IMR-90 (cell line): ENCODE measurements around the gene MGRN1. TPM values are rescaled to one million over a fixed set of nuclear protein-coding genes. Genes with fewer than 3 reads are reported as not detected.

ENCODE experiments used
- ATAC-seq: fragments of 200-7000 bp; cut with Tn5 transposase; 2 replicates; pipeline ENCODE4 v1.9.1; 2020; ENCODE audit warnings: low read depth, mild to moderate bottlenecking, moderate library complexity
- BruUV-seq: library from RNA; stranded (reverse); fragments of 400-500 nt; replicated peaks from 2 replicates; lab custom pipeline; 2021; lab: Mats Ljungman, UMichigan
- CTCF ChIA-PET: fragments of 300-600 bp; formaldehyde crosslinking; extraction: SDS; loops from one replicate; lab custom pipeline; 2021; ENCODE audit warnings: antibody characterized with exemption; lab: Yijun Ruan, JAX
- POLR2A ChIA-PET: fragments of 300-600 bp; sonication (Branson Sonifier 250); formaldehyde crosslinking; loops from one replicate; lab custom pipeline; 2022; ENCODE audit warnings: antibody characterized with exemption; ENCODE audit not compliant: unreplicated experiment; lab: Charles Lee
- DNase-seq: peaks from one replicate; pipeline ENCODE4 v3.0.0; 2013
- H2AFZ ChIP-seq: replicated peaks from 2 replicates; pipeline ENCODE3; 2013; ENCODE audit warnings: low read length, mild to moderate bottlenecking; ENCODE audit not compliant: poor library complexity
- H2AK5ac ChIP-seq: 2 replicates; pipeline ENCODE4 v1.6.1; 2013; ENCODE audit warnings: low read depth, low read length, inconsistent platforms
- H2AK9ac ChIP-seq: replicated peaks from 2 replicates; pipeline ENCODE3; 2013; ENCODE audit warnings: mild to moderate bottlenecking, low read depth, low read length, moderate library complexity; ENCODE audit not compliant: poor library complexity
- H2BK120ac ChIP-seq: 2 replicates; pipeline ENCODE4 v1.6.1; 2013; ENCODE audit warnings: low read depth, low read length, inconsistent platforms
- H2BK15ac ChIP-seq: 3 replicates; pipeline ENCODE4 v1.6.1; 2013; ENCODE audit warnings: low read depth, low read length, inconsistent platforms
- H2BK20ac ChIP-seq: 2 replicates; pipeline ENCODE4 v1.6.1; 2013; ENCODE audit warnings: low read depth, mild to moderate bottlenecking, inconsistent platforms, low read length, moderate library complexity
- H2BK5ac ChIP-seq: 2 replicates; pipeline ENCODE4 v1.6.1; 2013; ENCODE audit warnings: mild to moderate bottlenecking, low read depth, low read length, inconsistent platforms; ENCODE audit not compliant: poor library complexity, severe bottlenecking
- H3K14ac ChIP-seq: replicated peaks from 2 replicates; pipeline ENCODE4 v1.6.1; 2013; ENCODE audit warnings: low read depth, low read length, inconsistent platforms
- H3K18ac ChIP-seq: 2 replicates; pipeline ENCODE4 v1.6.1; 2013; ENCODE audit warnings: low read depth, low read length, control low read depth
- H3K23ac ChIP-seq: 2 replicates; pipeline ENCODE4 v1.6.1; 2013; ENCODE audit warnings: low read depth, low read length, inconsistent platforms
- H3K27ac ChIP-seq: 2 replicates; pipeline ENCODE4 v1.5.1; 2013; ENCODE audit warnings: mild to moderate bottlenecking, control low read depth, low read length; ENCODE audit not compliant: insufficient read depth
- H3K27me3 ChIP-seq: 2 replicates; pipeline ENCODE4 v1.6.1; 2013; ENCODE audit warnings: low read length; ENCODE audit not compliant: control insufficient read depth, insufficient read depth
- H3K36me3 ChIP-seq: 2 replicates; pipeline ENCODE4 v1.6.1; 2013; ENCODE audit warnings: low read length, mixed read lengths; ENCODE audit not compliant: control insufficient read depth, insufficient read depth
- H3K4ac ChIP-seq: 2 replicates; pipeline ENCODE4 v1.6.1; 2013; ENCODE audit warnings: low read depth, low read length, inconsistent platforms
- H3K4me1 ChIP-seq: 2 replicates; pipeline ENCODE4 v1.6.1; 2013; ENCODE audit warnings: low read length, mixed read lengths; ENCODE audit not compliant: control insufficient read depth, insufficient read depth
- H3K4me2 ChIP-seq: 2 replicates; pipeline ENCODE4 v1.6.1; 2013; ENCODE audit warnings: low read depth, mild to moderate bottlenecking, control low read depth, low read length, moderate library complexity
- H3K4me3 ChIP-seq: 2 replicates; pipeline ENCODE4 v1.5.1; 2013; ENCODE audit warnings: low read depth, mild to moderate bottlenecking, control low read depth, low read length, moderate library complexity; ENCODE audit not compliant: insufficient read depth
- H3K56ac ChIP-seq: 2 replicates; pipeline ENCODE4 v1.6.1; 2013; ENCODE audit warnings: low read length, inconsistent platforms; ENCODE audit not compliant: insufficient read depth; ENCODE audit errors: extremely low read depth
- H3K79me1 ChIP-seq, 2 experiments: 2 replicates each; pipeline ENCODE4 v1.6.1; 2013; ENCODE audit warnings: low read length in 2 of 2, inconsistent platforms in 1 of 2, low read depth in 1 of 2
- H3K9ac ChIP-seq: 2 replicates; pipeline ENCODE4 v1.6.1; 2013; ENCODE audit warnings: low read depth, low read length, control low read depth
- H3K9me1 ChIP-seq: 2 replicates; pipeline ENCODE4 v1.6.1; 2013; ENCODE audit warnings: low read length, inconsistent platforms; ENCODE audit not compliant: insufficient read depth
- H3K9me3 ChIP-seq: 2 replicates; pipeline ENCODE4 v1.6.1; 2013; ENCODE audit warnings: low read length; ENCODE audit not compliant: control insufficient read depth, insufficient read depth
- H4K20me1 ChIP-seq: 2 replicates; pipeline ENCODE4 v1.6.1; 2013; ENCODE audit warnings: low read length, inconsistent platforms; ENCODE audit not compliant: insufficient read depth
- H4K5ac ChIP-seq: 2 replicates; pipeline ENCODE4 v1.6.1; 2013; ENCODE audit warnings: mild to moderate bottlenecking, low read depth, low read length, control low read depth
- H4K8ac ChIP-seq, 2 experiments: 2 replicates each; pipeline ENCODE4 v1.6.1; 2013; ENCODE audit warnings: low read depth in 2 of 2, low read length in 2 of 2, control low read depth in 1 of 2, inconsistent platforms in 1 of 2
- H4K91ac ChIP-seq: 2 replicates; pipeline ENCODE4 v1.6.1; 2013; ENCODE audit warnings: low read depth, low read length, inconsistent platforms; ENCODE audit not compliant: insufficient read depth
- BHLHE40 ChIP-seq: fragments of 150-350 bp; IDR thresholded peaks from 2 replicates; pipeline ENCODE4 v1.6.1; 2016; ENCODE audit warnings: mild to moderate bottlenecking, low read depth, low read length
- CEBPB ChIP-seq: IDR thresholded peaks from 2 replicates; pipeline ENCODE4 v1.6.1; 2012; ENCODE audit warnings: low read depth, low read length, improper control_type of control experiment
- CHD1 ChIP-seq: IDR thresholded peaks from 2 replicates; pipeline ENCODE4 v1.6.1; 2012; ENCODE audit warnings: low read depth, low read length, improper control_type of control experiment
- CTCF ChIP-seq: conservative IDR thresholded peaks from 2 replicates; pipeline ENCODE4 v1.5.1; 2012; ENCODE audit warnings: mild to moderate bottlenecking, low read depth, low read length, improper control_type of control experiment
- FOS ChIP-seq: fragments of 150-350 bp; IDR thresholded peaks from 2 replicates; pipeline ENCODE4 v1.6.1; 2016; ENCODE audit warnings: low read depth, low read length
- MAZ ChIP-seq: IDR thresholded peaks from 2 replicates; pipeline ENCODE4 v1.6.1; 2012; ENCODE audit warnings: low read depth, mild to moderate bottlenecking, low read length, improper control_type of control experiment, moderate library complexity, borderline replicate concordance
- MXI1 ChIP-seq: IDR thresholded peaks from 2 replicates; pipeline ENCODE4 v1.6.1; 2012; ENCODE audit warnings: low read depth, mild to moderate bottlenecking, low read length, moderate library complexity, borderline replicate concordance
- NFE2L2 ChIP-seq: fragments of 150-350 bp; IDR thresholded peaks from 2 replicates; pipeline ENCODE4 v1.6.1; 2016; ENCODE audit warnings: low read depth, mild to moderate bottlenecking, low read length
- POLR2A ChIP-seq: IDR thresholded peaks from 2 replicates; pipeline ENCODE4 v1.6.1; 2012; ENCODE audit warnings: mild to moderate bottlenecking, low read depth, low read length
- RAD21 ChIP-seq: IDR thresholded peaks from 2 replicates; pipeline ENCODE4 v1.6.1; 2012; ENCODE audit warnings: low read length, improper control_type of control experiment
- RCOR1 ChIP-seq: IDR thresholded peaks from 2 replicates; pipeline ENCODE4 v1.6.1; 2012; ENCODE audit warnings: mild to moderate bottlenecking, low read length, improper control_type of control experiment; ENCODE audit not compliant: insufficient replicate concordance
- SMC3 ChIP-seq: fragments of 150-350 bp; IDR thresholded peaks from 2 replicates; pipeline ENCODE4 v1.6.1; 2016; ENCODE audit warnings: low read depth, mild to moderate bottlenecking, antibody characterized with exemption, low read length, moderate library complexity
- WGBS, 2 experiments: methylation state at CpG; one replicate each; pipeline versions ENCODE4 v1.1.5 to v1.1.7; 2013; ENCODE audit warnings: missing lambda C conversion rate in 2 of 2; ENCODE audit not compliant: insufficient read length in 1 of 2; ENCODE audit errors: extremely low coverage in 2 of 2; 5-methylcytosine and 5-hydroxymethylcytosine counted together
- dilution Hi-C: fragments of 300-500 bp; cut with HindIII; formaldehyde crosslinking; loops from one replicate; pipeline ENCODE4 v1.14.3; 2018; ENCODE audit warnings: low sequenced_read_pairs; ENCODE audit not compliant: unreplicated experiment
- in situ Hi-C: fragments of 300-500 bp; cut with MboI; formaldehyde crosslinking; loops from 3 replicates; pipeline ENCODE4 v1.14.3; 2019; ENCODE audit warnings: low sequenced_read_pairs, inconsistent platforms, mixed read lengths
- intact Hi-C: fragments of 100-400 bp; cut with micrococcal nuclease; formaldehyde crosslinking; loops from 2 replicates; pipeline ENCODE4 v1.10.0; 2022
- polyA plus RNA-seq, 3 experiments: library from polyadenylated mRNA; depleted of rRNA; stranded (reverse); fragments of >200 nt; gene quantifications; 2 replicates each; pipeline ENCODE4 v1.2.3, GENCODE V29; 2012; ENCODE audit warnings: low replicate concordance in 1 of 3
- total RNA-seq: library from RNA; depleted of rRNA; stranded (reverse); fragments of >200 nt; gene quantifications from 2 replicates; pipeline ENCODE4 v1.2.3, GENCODE V29; 2012
- TF ChIP-seq, protein P1 (sequence below): fragments of 150-350 bp; IDR thresholded peaks from 2 replicates; pipeline ENCODE4 v1.6.1; 2017; ENCODE audit warnings: mild to moderate bottlenecking, antibody characterized with exemption, low read length, low read depth
- TF ChIP-seq, protein P2 (sequence below): fragments of 150-350 bp; IDR thresholded peaks from 2 replicates; pipeline ENCODE4 v1.6.1; 2016; ENCODE audit warnings: low read depth, mild to moderate bottlenecking, low read length, moderate library complexity, borderline replicate concordance

Gene MGRN1
- total and polyA plus RNA-seq, 2 of the 4 experiments (the other 2 are of a cell fraction): 11.7 to 32.7 TPM

- Histone ChIP-seq H4K5ac (no peak overlapping the region), H2AK5ac (no peak overlapping the region), H3K36me3 (peaks cover 69% of the 10 kb centered on the region), H2BK120ac (0 out of 2 replicates have a peak overlapping the region, but pooled peaks have one; percentile 8), H2BK5ac (no peak overlapping the region), H3K4ac (peak overlapping the region; percentile 72; the same call in 1 of the 2 replicates), H3K27me3 (no peaks in the 10 kb centered on the region), H3K56ac (no peak overlapping the region), H4K8ac (peak overlapping the region in 1 of 2 experiments; percentile 28; a peak in 1 of 4 replicates), H2AFZ (no peak overlapping the region), H3K9me1 (no peaks in the 10 kb centered on the region), H3K4me1 (peaks cover 2% of the 10 kb centered on the region; the same call in 1 of the 2 replicates), H3K9me3 (no peaks in the 10 kb centered on the region), H3K9ac (no peak overlapping the region), H3K4me3 (no peak overlapping the region), H4K91ac (no peak overlapping the region), H3K27ac (no peak overlapping the region), H3K14ac (no peak overlapping the region), H4K20me1 (no peaks in the 10 kb centered on the region; the same call in 1 of the 2 replicates), H3K79me1 (peaks cover 5 to 25% of the 10 kb centered on the region in 2 experiments; a peak in 2 of 4 replicates), H2BK20ac (no peak overlapping the region), H3K23ac (no peak overlapping the region), H3K4me2 (no peak overlapping the region), H2BK15ac (no peak overlapping the region), H2AK9ac (peak overlapping the region; percentile 76), H3K18ac (no peak overlapping the region)
- no peak for ATAC-seq
- BruUV-seq: no TSS peak
- in situ Hi-C loops (no loop called here), dilution Hi-C loops (no loop called here), intact Hi-C loops (no loop called here)
- POLR2A ChIA-PET: interaction anchor here (0.6 to 0.7 kb wide), 2 partner anchors 26 to 55 kb away, joined by 3 read pairs; no protein-coding TSS in a partner anchor
- no peak for DNase-seq
- WGBS, 2 experiments: 91% methylated on average over 14 of the region's 26 CpGs; no CpG with 5 or more reads in 1 of the 2 experiments
- CTCF ChIA-PET: no interaction called here
- TF ChIP-seq MAZ: no peak
- TF ChIP-seq BHLHE40: no peak
- no peak for TF ChIP-seq CEBPB
- TF ChIP-seq, protein P1, sequence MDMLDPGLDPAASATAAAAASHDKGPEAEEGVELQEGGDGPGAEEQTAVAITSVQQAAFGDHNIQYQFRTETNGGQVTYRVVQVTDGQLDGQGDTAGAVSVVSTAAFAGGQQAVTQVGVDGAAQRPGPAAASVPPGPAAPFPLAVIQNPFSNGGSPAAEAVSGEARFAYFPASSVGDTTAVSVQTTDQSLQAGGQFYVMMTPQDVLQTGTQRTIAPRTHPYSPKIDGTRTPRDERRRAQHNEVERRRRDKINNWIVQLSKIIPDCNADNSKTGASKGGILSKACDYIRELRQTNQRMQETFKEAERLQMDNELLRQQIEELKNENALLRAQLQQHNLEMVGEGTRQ: no peak
- no peak for TF ChIP-seq FOS
- no peak for TF ChIP-seq NFE2L2
- TF ChIP-seq CHD1: no peak
- no peak for TF ChIP-seq CTCF
- no peak for TF ChIP-seq SMC3
- no peak for TF ChIP-seq POLR2A
- TF ChIP-seq MXI1: no peak
- no peak for TF ChIP-seq RCOR1
- no peak for TF ChIP-seq RAD21
- TF ChIP-seq, protein P2, sequence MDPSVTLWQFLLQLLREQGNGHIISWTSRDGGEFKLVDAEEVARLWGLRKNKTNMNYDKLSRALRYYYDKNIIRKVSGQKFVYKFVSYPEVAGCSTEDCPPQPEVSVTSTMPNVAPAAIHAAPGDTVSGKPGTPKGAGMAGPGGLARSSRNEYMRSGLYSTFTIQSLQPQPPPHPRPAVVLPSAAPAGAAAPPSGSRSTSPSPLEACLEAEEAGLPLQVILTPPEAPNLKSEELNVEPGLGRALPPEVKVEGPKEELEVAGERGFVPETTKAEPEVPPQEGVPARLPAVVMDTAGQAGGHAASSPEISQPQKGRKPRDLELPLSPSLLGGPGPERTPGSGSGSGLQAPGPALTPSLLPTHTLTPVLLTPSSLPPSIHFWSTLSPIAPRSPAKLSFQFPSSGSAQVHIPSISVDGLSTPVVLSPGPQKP: no peak
Observed at GRCh38 chr16:4680673-4681470, 56.2 kb downstream of the MGRN1 start.
